CD4-positive, alpha-beta T cell (primary cell): ENCODE results near the gene PIK3AP1. TPM values are rescaled to one million over a fixed set of nuclear protein-coding genes. Genes with fewer than 3 reads are reported as not detected.

Experiments
- ATAC-seq: fragments of 200-7000 bp; cut with Tn5 transposase; one replicate; pipeline ENCODE4 v1.10.0; 2022; ENCODE audit warnings: mild to moderate bottlenecking; ENCODE audit not compliant: poor library complexity
- CTCF ChIA-PET: fragments of 350-600 bp; sonication (Branson Sonifier 250); formaldehyde crosslinking; loops from one replicate; lab custom pipeline; 2021; ENCODE audit warnings: antibody characterized with exemption, inconsistent platforms; lab: Charles Lee
- POLR2A ChIA-PET: fragments of 350-600 bp; sonication (Branson Sonifier 250); formaldehyde crosslinking; loops from one replicate; lab custom pipeline; 2021; ENCODE audit warnings: antibody characterized with exemption, inconsistent platforms; lab: Charles Lee
- DNase-seq, 14 experiments: peaks; one replicate each; pipeline ENCODE4 v3.0.0-alpha.2; 2013 to 2020; ENCODE audit warnings: mixed read lengths in 2 of 14
- H3K27ac ChIP-seq, 2 donors: one replicate each; pipeline versions ENCODE4 v1.5.1 to v1.7.0; 2013; ENCODE audit warnings: low read length in 2 of 2, low read depth in 1 of 2, mild to moderate bottlenecking in 1 of 2
- H3K27me3 ChIP-seq, 2 experiments: 1 replicate in 1 of 2; 2 replicates in 1 of 2; pipeline versions ENCODE4 v1.6.1 to v1.7.0; 2013; ENCODE audit warnings: low read length in 2 of 2, control low read depth in 1 of 2, mild to moderate bottlenecking in 1 of 2, moderate library complexity in 1 of 2; ENCODE audit not compliant: insufficient read depth in 2 of 2, control insufficient read depth in 1 of 2
- H3K36me3 ChIP-seq: one replicate; pipeline ENCODE4 v1.6.1; 2013; ENCODE audit warnings: low read length, control low read depth; ENCODE audit not compliant: insufficient read depth
- H3K4me1 ChIP-seq: one replicate; pipeline ENCODE4 v1.6.1; 2013; ENCODE audit warnings: low read length, control low read depth; ENCODE audit not compliant: insufficient read depth
- H3K4me3 ChIP-seq: one replicate; pipeline ENCODE4 v1.5.1; 2013; ENCODE audit warnings: mild to moderate bottlenecking, low read length, moderate library complexity
- H3K9me3 ChIP-seq, 2 experiments: 1 replicate in 1 of 2; 2 replicates in 1 of 2; pipeline versions ENCODE4 v1.6.1 to v1.7.0; 2013; ENCODE audit warnings: low read length in 2 of 2, mild to moderate bottlenecking in 2 of 2, control low read depth in 1 of 2, moderate library complexity in 1 of 2; ENCODE audit not compliant: control insufficient read depth in 1 of 2, insufficient read depth in 1 of 2
- H3K27ac Mint-ChIP-seq: one replicate; pipeline ENCODE4 v1.8.0; 2020; ENCODE audit warnings: mixed read lengths
- H3K27me3 Mint-ChIP-seq: one replicate; pipeline ENCODE4 v1.8.0; 2021; ENCODE audit warnings: mixed read lengths
- H3K36me3 Mint-ChIP-seq: one replicate; pipeline ENCODE4 v1.8.0; 2021; ENCODE audit warnings: low read depth, mixed read lengths
- H3K4me1 Mint-ChIP-seq: one replicate; pipeline ENCODE4 v1.8.0; 2021; ENCODE audit warnings: low read depth, mixed read lengths
- H3K4me3 Mint-ChIP-seq: one replicate; pipeline ENCODE4 v1.8.0; 2020; ENCODE audit warnings: mild to moderate bottlenecking, mixed read lengths
- H3K9me3 Mint-ChIP-seq: one replicate; pipeline ENCODE4 v1.8.0; 2020; ENCODE audit warnings: mixed read lengths
- CTCF ChIP-seq: fragments of 200-600 bp; IDR thresholded peaks from one replicate; pipeline ENCODE4 v1.8.0; 2022; ENCODE audit warnings: antibody characterized with exemption, mild to moderate bottlenecking
- intact Hi-C, 2 experiments: fragments of 100-400 bp; cut with DNase I in 1 of 2; cut with micrococcal nuclease in 1 of 2; formaldehyde crosslinking; loops; one replicate each; pipeline versions ENCODE4 v1.15.1 to v1.9.0; 2023 to 2025; cut with DNase I, micrococcal nuclease
- total RNA-seq, 174 experiments: library from RNA in 2 of 174; stranded (reverse) in 2 of 174; gene quantifications; one replicate each; pipeline ENCODE4 v1.2.3 and lab custom pipeline; 2021 to 2026

The PIK3AP1 gene
- total RNA-seq, 2 experiments from 2014 or later: 0.58 to 0.59 TPM

GRCh38 chr10:96695975-96696634 is 24.2 kb downstream of the PIK3AP1 start:
- Mint-ChIP-seq H3K9me3 (no peaks in the 10 kb centered on the region), H3K36me3 (no peaks in the 10 kb centered on the region), H3K4me1 (peaks cover 20% of the 10 kb centered on the region), H3K27ac (no peak overlapping the region), H3K27me3 (no peaks in the 10 kb centered on the region), H3K4me3 (no peak overlapping the region)
- Histone ChIP-seq H3K4me3 (no peak overlapping the region), H3K9me3 (no peaks in the 10 kb centered on the region), H3K27me3 (no peaks in the 10 kb centered on the region), H3K36me3 (no peaks in the 10 kb centered on the region), H3K4me1 (no peaks in the 10 kb centered on the region), H3K27ac (no peak overlapping the region)
- ChIA-PET POLR2A (interaction anchor here (1.1 to 1.6 kb wide), 2 partner anchors 10 to 21 kb away, joined by 3 read pairs; no protein-coding TSS in a partner anchor), CTCF (no interaction called here)
- intact Hi-C loops: no loop called here
- ATAC-seq: no peak
- TF ChIP-seq CTCF: no peak
- DNase-seq: peak in 1 of 14 experiments; percentile 29

- H3K9me3 Mint-ChIP-seq: no peaks in the 10 kb centered on the region
- ChIA-PET POLR2A (interaction anchor here (1.1 kb wide), 1 partner anchor 10 kb away, joined by 3 read pairs; no protein-coding TSS in a partner anchor), CTCF (no interaction called here)
- no peaks in the 10 kb centered on the region for H3K36me3 Mint-ChIP-seq
- intact Hi-C loops: no loop called here
- H3K4me3 Mint-ChIP-seq: no peak overlapping the region
- Histone ChIP-seq H3K27me3 (no peaks in the 10 kb centered on the region), H3K27ac (no peak overlapping the region), H3K36me3 (no peaks in the 10 kb centered on the region), H3K9me3 (no peaks in the 10 kb centered on the region), H3K4me3 (no peak overlapping the region), H3K4me1 (no peaks in the 10 kb centered on the region)
- H3K4me1 Mint-ChIP-seq: peaks cover 20% of the 10 kb centered on the region
- no peak for TF ChIP-seq CTCF
- H3K27me3 Mint-ChIP-seq: no peaks in the 10 kb centered on the region
- H3K27ac Mint-ChIP-seq: no peak overlapping the region
- ATAC-seq: no peak
- DNase-seq: peak in 2 of 14 experiments; percentile 18 to 57
Observed at GRCh38 chr10:96695366-96695765, 24.9 kb downstream of the PIK3AP1 start.

- H3K27ac Mint-ChIP-seq: no peak overlapping the region
- no peak for TF ChIP-seq CTCF
- DNase-seq (no peak), ATAC-seq (no peak)
- no peak overlapping the region for H3K4me3 Mint-ChIP-seq
- H3K27me3 Mint-ChIP-seq: no peaks in the 10 kb centered on the region
- ChIA-PET CTCF (no interaction called here), POLR2A (no interaction called here)
- Histone ChIP-seq H3K27ac (no peak overlapping the region), H3K4me3 (no peak overlapping the region), H3K4me1 (no peaks in the 10 kb centered on the region), H3K9me3 (no peaks in the 10 kb centered on the region), H3K36me3 (no peaks in the 10 kb centered on the region), H3K27me3 (no peaks in the 10 kb centered on the region)
- intact Hi-C loops: no loop called here
- H3K9me3 Mint-ChIP-seq: no peaks in the 10 kb centered on the region
- peaks cover 20% of the 10 kb centered on the region for H3K4me1 Mint-ChIP-seq
- H3K36me3 Mint-ChIP-seq: no peaks in the 10 kb centered on the region
Observed at GRCh38 chr10:96693431-96693830, 26.9 kb downstream of the PIK3AP1 start.
